CD14-positive monocyte (primary cell): ENCODE results near the gene SPDL1. TPM values are rescaled to one million over a fixed set of nuclear protein-coding genes. Genes with fewer than 3 reads are reported as not detected.

Source experiments
- DNase-seq, 3 donors: peaks; one replicate each; pipeline ENCODE4 v3.0.0-alpha.2; 2011 to 2022
- H2AFZ ChIP-seq: 2 replicates; pipeline ENCODE4 v1.6.0; 2012; ENCODE audit warnings: mild to moderate bottlenecking, low read depth, low read length, inconsistent platforms; ENCODE audit not compliant: insufficient read depth, poor library complexity, severe bottlenecking
- H3K27ac ChIP-seq, 2 donors: 1 replicate in 1 of 2; 2 replicates in 1 of 2; pipeline ENCODE4 v1.5.1; 2012 to 2013; ENCODE audit warnings: low read length in 2 of 2, control low read depth in 1 of 2, inconsistent platforms in 1 of 2, low read depth in 1 of 2, mild to moderate bottlenecking in 1 of 2
- H3K27me3 ChIP-seq, 2 donors: one replicate each; pipeline versions ENCODE4 v1.6.0 to v1.6.1; 2011 to 2013; ENCODE audit warnings: low read length in 2 of 2; ENCODE audit not compliant: control insufficient read depth in 2 of 2, insufficient read depth in 2 of 2
- H3K36me3 ChIP-seq, 2 donors: replicated peaks in 1 of 2; 1 replicate in 1 of 2; 2 replicates in 1 of 2; pipeline versions ENCODE4 v1.5.1 to v1.6.1; 2012 to 2013; ENCODE audit warnings: low read length in 2 of 2, control low read depth in 1 of 2, inconsistent platforms in 1 of 2, mild to moderate bottlenecking in 1 of 2; ENCODE audit not compliant: insufficient read depth in 2 of 2, control insufficient read depth in 1 of 2
- H3K4me1 ChIP-seq, 2 donors: 1 replicate in 1 of 2; 2 replicates in 1 of 2; pipeline versions ENCODE4 v1.5.1 to v1.6.1; 2012 to 2013; ENCODE audit warnings: low read length in 2 of 2, control low read depth in 1 of 2, inconsistent platforms in 1 of 2, mild to moderate bottlenecking in 1 of 2, moderate library complexity in 1 of 2; ENCODE audit not compliant: insufficient read depth in 2 of 2, control insufficient read depth in 1 of 2
- H3K4me2 ChIP-seq: replicated peaks from 2 replicates; pipeline ENCODE3; 2012; ENCODE audit warnings: low read length, moderate library complexity, mild to moderate bottlenecking; ENCODE audit not compliant: poor library complexity, severe bottlenecking; ENCODE audit errors: extremely low read depth
- H3K4me3 ChIP-seq, 3 experiments: fragments of 200-600 bp in 1 of 3; sonication (generic) in 1 of 3; replicated peaks in 1 of 3; 1 replicate in 2 of 3; 2 replicates in 1 of 3; pipeline ENCODE4 v1.5.1; 2011 to 2013; ENCODE audit warnings: low read length in 3 of 3, mild to moderate bottlenecking in 3 of 3, control low read depth in 2 of 3, low read depth in 2 of 3, inconsistent platforms in 1 of 3, moderate library complexity in 1 of 3
- H3K79me2 ChIP-seq: 2 replicates; pipeline ENCODE4 v1.6.0; 2012; ENCODE audit warnings: mild to moderate bottlenecking, control low read depth, inconsistent platforms, low read length, moderate library complexity; ENCODE audit not compliant: insufficient read depth
- H3K9ac ChIP-seq: 2 replicates; pipeline ENCODE4 v1.6.0; 2017; ENCODE audit warnings: low read length, mild to moderate bottlenecking; ENCODE audit not compliant: insufficient read depth, poor library complexity, severe bottlenecking
- H3K9me3 ChIP-seq, 2 donors: replicated peaks in 1 of 2; 1 replicate in 1 of 2; 2 replicates in 1 of 2; pipeline versions ENCODE4 v1.5.1 to v1.6.1; 2012 to 2013; ENCODE audit warnings: low read length in 2 of 2, control low read depth in 1 of 2; ENCODE audit not compliant: control insufficient read depth in 1 of 2, insufficient read depth in 1 of 2
- H4K20me1 ChIP-seq: 2 replicates; pipeline ENCODE4 v1.6.0; 2012; ENCODE audit warnings: mild to moderate bottlenecking, low read length, control low read depth, moderate library complexity; ENCODE audit not compliant: insufficient read depth
- H3K27ac Mint-ChIP-seq, 7 donors: one replicate each; pipeline ENCODE4 v1.8.0; 2020; ENCODE audit warnings: mild to moderate bottlenecking in 7 of 7, mixed read lengths in 7 of 7, moderate library complexity in 6 of 7, inconsistent platforms in 2 of 7
- H3K27me3 Mint-ChIP-seq, 3 donors: one replicate each; pipeline ENCODE4 v1.8.0; 2021 to 2022; ENCODE audit warnings: low read depth in 3 of 3, mild to moderate bottlenecking in 3 of 3, mixed read lengths in 3 of 3, moderate library complexity in 3 of 3, inconsistent platforms in 1 of 3
- H3K36me3 Mint-ChIP-seq, 2 donors: one replicate each; pipeline ENCODE4 v1.8.0; 2020; ENCODE audit warnings: mixed read lengths in 2 of 2, inconsistent platforms in 1 of 2, mild to moderate bottlenecking in 1 of 2
- H3K4me1 Mint-ChIP-seq: one replicate; pipeline ENCODE4 v1.8.0; 2020; ENCODE audit warnings: mild to moderate bottlenecking, mixed read lengths
- H3K4me3 Mint-ChIP-seq, 2 donors: one replicate each; pipeline ENCODE4 v1.8.0; 2020; ENCODE audit warnings: mild to moderate bottlenecking in 2 of 2, mixed read lengths in 2 of 2, moderate library complexity in 1 of 2
- H3K9me3 Mint-ChIP-seq, 7 donors: one replicate each; pipeline ENCODE4 v1.8.0; 2020 to 2022; ENCODE audit warnings: mixed read lengths in 7 of 7, mild to moderate bottlenecking in 6 of 7, moderate library complexity in 6 of 7, inconsistent platforms in 2 of 7
- WGBS: methylation state at CpG from one replicate; pipeline ENCODE4 v1.1.5; 2013; ENCODE audit warnings: missing lambda C conversion rate; ENCODE audit not compliant: insufficient coverage; 5-methylcytosine and 5-hydroxymethylcytosine counted together
- intact Hi-C, 2 donors: fragments of 100-400 bp; cut with micrococcal nuclease; formaldehyde crosslinking; loops; one replicate each; pipeline versions ENCODE4 v1.15.0 to v1.15.1; 2023
- polyA plus RNA-seq, 3 donors: library from polyadenylated mRNA; depleted of rRNA in 1 of 3; unstranded in 2 of 3; stranded (reverse) in 1 of 3; fragments of 300-500 nt in 2 of 3; fragments of >200 nt in 1 of 3; fragmentation: Illumina TruSeq in 2 of 3; gene quantifications; 1 replicate in 2 of 3; 2 replicates in 1 of 3; pipeline ENCODE4 v1.2.3, GENCODE V29; 2012 to 2021
- TF ChIP-seq, protein P1 (sequence below): fragments of 200-600 bp; IDR thresholded peaks from one replicate; pipeline ENCODE4 v1.8.0; 2022; ENCODE audit warnings: antibody characterized with exemption, mild to moderate bottlenecking

SPDL1 gene
- polyA plus RNA-seq, 3 donors: 1.4 to 1.6 (median 1.6) TPM

DNA sequence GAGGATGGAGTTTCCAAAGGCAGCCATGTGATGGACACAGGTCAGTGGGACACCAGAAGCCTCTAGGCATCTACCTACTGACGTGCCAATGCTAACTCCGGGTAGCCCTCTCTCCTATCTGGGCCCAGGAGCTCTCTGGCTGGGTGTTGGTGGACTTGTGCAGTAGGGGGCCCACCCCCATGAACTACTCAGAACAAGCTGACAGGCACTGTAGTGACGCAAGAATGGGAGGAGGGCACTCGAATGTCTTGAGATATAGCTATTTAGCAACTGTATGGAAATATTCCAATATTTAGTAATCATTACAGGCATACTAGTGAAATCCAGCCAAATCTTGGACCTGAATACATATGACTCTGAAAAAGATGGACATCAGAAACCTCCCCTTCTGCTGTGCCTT, 47.8 kb downstream of the SPDL1 start:
- no peak overlapping the region for H3K4me3 Mint-ChIP-seq
- no peak overlapping the region for H2AFZ ChIP-seq
- H3K27me3 Mint-ChIP-seq: peaks cover 0 to 2% (median 0%) of the 10 kb centered on the region in 3 donors
- H3K36me3 ChIP-seq: no peaks in the 10 kb centered on the region
- DNase-seq: no peak
- peak overlapping the region in 1 of 7 donors; percentile 15 for H3K27ac Mint-ChIP-seq
- H3K27me3 ChIP-seq: no peaks in the 10 kb centered on the region
- peaks cover 11% of the 10 kb centered on the region for H3K4me1 Mint-ChIP-seq
- H3K9me3 ChIP-seq: no peaks in the 10 kb centered on the region
- H3K4me3 ChIP-seq: no peak overlapping the region
- peaks cover 0 to 3% (median 0%) of the 10 kb centered on the region in 7 donors for H3K9me3 Mint-ChIP-seq
- TF ChIP-seq, protein P1, sequence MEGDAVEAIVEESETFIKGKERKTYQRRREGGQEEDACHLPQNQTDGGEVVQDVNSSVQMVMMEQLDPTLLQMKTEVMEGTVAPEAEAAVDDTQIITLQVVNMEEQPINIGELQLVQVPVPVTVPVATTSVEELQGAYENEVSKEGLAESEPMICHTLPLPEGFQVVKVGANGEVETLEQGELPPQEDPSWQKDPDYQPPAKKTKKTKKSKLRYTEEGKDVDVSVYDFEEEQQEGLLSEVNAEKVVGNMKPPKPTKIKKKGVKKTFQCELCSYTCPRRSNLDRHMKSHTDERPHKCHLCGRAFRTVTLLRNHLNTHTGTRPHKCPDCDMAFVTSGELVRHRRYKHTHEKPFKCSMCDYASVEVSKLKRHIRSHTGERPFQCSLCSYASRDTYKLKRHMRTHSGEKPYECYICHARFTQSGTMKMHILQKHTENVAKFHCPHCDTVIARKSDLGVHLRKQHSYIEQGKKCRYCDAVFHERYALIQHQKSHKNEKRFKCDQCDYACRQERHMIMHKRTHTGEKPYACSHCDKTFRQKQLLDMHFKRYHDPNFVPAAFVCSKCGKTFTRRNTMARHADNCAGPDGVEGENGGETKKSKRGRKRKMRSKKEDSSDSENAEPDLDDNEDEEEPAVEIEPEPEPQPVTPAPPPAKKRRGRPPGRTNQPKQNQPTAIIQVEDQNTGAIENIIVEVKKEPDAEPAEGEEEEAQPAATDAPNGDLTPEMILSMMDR: no peak
- peaks cover 2% of the 10 kb centered on the region for H3K79me2 ChIP-seq
- H3K4me2 ChIP-seq: no peak overlapping the region
- no CpG with 5 or more reads among the region's 4 CpGs for WGBS
- no peaks in the 10 kb centered on the region for H3K36me3 Mint-ChIP-seq
- peaks cover 4 to 5% of the 10 kb centered on the region in 2 donors for H3K4me1 ChIP-seq
- intact Hi-C loops: no loop called here
- no peak overlapping the region for H3K27ac ChIP-seq
- H4K20me1 ChIP-seq: no peaks in the 10 kb centered on the region
- no peak overlapping the region for H3K9ac ChIP-seq

GRCh38 chr5:169632946-169633345, 49.4 kb downstream of the SPDL1 start:
- Histone ChIP-seq H3K27ac (no peak overlapping the region), H3K4me2 (no peak overlapping the region), H3K4me1 (peaks cover 13 to 17% of the 10 kb centered on the region in 2 donors), H3K9me3 (no peaks in the 10 kb centered on the region), H3K27me3 (no peaks in the 10 kb centered on the region), H3K36me3 (no peaks in the 10 kb centered on the region), H3K79me2 (peaks cover 18% of the 10 kb centered on the region), H3K4me3 (no peak overlapping the region), H4K20me1 (peaks cover 2% of the 10 kb centered on the region), H3K9ac (no peak overlapping the region), H2AFZ (no peak overlapping the region)
- TF ChIP-seq, protein P1: no peak
- Mint-ChIP-seq H3K36me3 (no peaks in the 10 kb centered on the region), H3K4me1 (peaks cover 19% of the 10 kb centered on the region), H3K4me3 (no peak overlapping the region), H3K9me3 (peaks cover 0 to 3% (median 0%) of the 10 kb centered on the region in 7 donors), H3K27ac (no peak overlapping the region), H3K27me3 (peaks cover 0 to 2% (median 0%) of the 10 kb centered on the region in 3 donors)
- DNase-seq: no peak
- intact Hi-C loops: no loop called here
- WGBS: no CpG with 5 or more reads among the region's 1 CpG
